Measurements from ENCODE around the gene ADGRG3. TPM values are rescaled to one million over a fixed set of nuclear protein-coding genes. Genes with fewer than 3 reads are reported as not detected.

Gene ADGRG3
- total and polyA plus RNA-seq, 2 donors (not counting 1 experiment from before 2014, with no cell fraction given) = not detected

DNA sequence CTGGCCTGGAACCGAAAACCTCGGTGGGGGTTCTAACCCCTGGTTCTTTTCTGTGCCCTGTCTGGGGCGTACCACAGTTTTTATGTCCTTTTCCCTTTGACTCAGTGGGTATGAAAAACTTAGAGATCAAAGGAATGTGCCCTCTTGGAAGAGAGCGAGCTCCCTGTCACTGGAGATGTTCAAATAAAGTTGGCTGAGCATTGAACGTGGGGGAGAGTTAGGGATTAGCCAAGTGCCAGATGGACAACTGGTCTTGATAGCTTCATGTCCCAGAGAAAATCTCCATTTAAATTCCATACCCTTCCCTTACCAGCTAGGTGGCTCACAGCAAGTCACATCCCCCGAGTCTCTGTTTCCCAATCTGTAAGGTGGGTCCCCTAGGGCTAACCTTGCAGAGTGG lies 30.1 kb upstream of the ADGRG3 start:
- Histone ChIP-seq H3K79me2 (ENCODE audit: control insufficient read depth, insufficient read depth, low read length) (no peaks in the 10 kb centered on the region), H3K4me3 (ENCODE audit: control extremely low read depth in 1 of 5, extremely low read depth in 1 of 5, insufficient read depth in 1 of 5, low read depth in 2 of 5, low read length in 4 of 5) (no peak overlapping the region), H3K4me2 (replicated peaks; ENCODE audit: low read depth, low read length, poor library complexity, severe bottlenecking) (no peak overlapping the region), H3K9me3 (ENCODE audit: control extremely low read depth in 1 of 3, control insufficient read depth in 2 of 3, insufficient read depth in 1 of 3, low read length in 2 of 3) (peaks cover 0 to 4% (median 0%) of the 10 kb centered on the region in 3 donors), H4K20me1 (ENCODE audit: control insufficient read depth, insufficient read depth, low read length, poor library complexity, severe bottlenecking) (no peaks in the 10 kb centered on the region), H2AFZ (ENCODE audit: insufficient read depth, low read depth, low read length, poor library complexity, severe bottlenecking) (no peak overlapping the region), H3K4me1 (ENCODE audit: control insufficient read depth in 2 of 2, insufficient read depth in 2 of 2, low read length in 2 of 2) (no peaks in the 10 kb centered on the region), H3K27ac (ENCODE audit: low read length in 2 of 2) (no peak overlapping the region), H3K27me3 (replicated peaks in 1 of 4; ENCODE audit: control extremely low read depth in 1 of 4, control insufficient read depth in 3 of 4, insufficient read depth in 4 of 4, low read length in 3 of 4) (peaks cover 0 to 14% (median 2%) of the 10 kb centered on the region in 4 experiments), H3K9ac (ENCODE audit: low read length) (no peak overlapping the region), H3K36me3 (replicated peaks in 1 of 2; ENCODE audit: control extremely low read depth in 1 of 2, control insufficient read depth in 1 of 2, extremely low read depth in 1 of 2, insufficient read depth in 2 of 2, low read length in 1 of 2) (no peaks in the 10 kb centered on the region)
- DNase-seq (no peak), ATAC-seq (ENCODE audit: low read depth) (no peak)
- H3K27ac Mint-ChIP-seq = no peak overlapping the region
- WGBS (ENCODE audit: insufficient coverage) = no CpG with 5 or more reads among the region's 6 CpGs
- H3K9me3 Mint-ChIP-seq (ENCODE audit: insufficient read depth) = no peaks in the 10 kb centered on the region
- ChIA-PET CTCF (interaction anchor here (1.1 to 3.6 kb wide), 2 partner anchors 11 kb away, joined by 3 to 12 read pairs; no protein-coding TSS in a partner anchor), POLR2A (no interaction called here)
- no peaks in the 10 kb centered on the region for H3K4me1 Mint-ChIP-seq
- TF ChIP-seq, protein P1, sequence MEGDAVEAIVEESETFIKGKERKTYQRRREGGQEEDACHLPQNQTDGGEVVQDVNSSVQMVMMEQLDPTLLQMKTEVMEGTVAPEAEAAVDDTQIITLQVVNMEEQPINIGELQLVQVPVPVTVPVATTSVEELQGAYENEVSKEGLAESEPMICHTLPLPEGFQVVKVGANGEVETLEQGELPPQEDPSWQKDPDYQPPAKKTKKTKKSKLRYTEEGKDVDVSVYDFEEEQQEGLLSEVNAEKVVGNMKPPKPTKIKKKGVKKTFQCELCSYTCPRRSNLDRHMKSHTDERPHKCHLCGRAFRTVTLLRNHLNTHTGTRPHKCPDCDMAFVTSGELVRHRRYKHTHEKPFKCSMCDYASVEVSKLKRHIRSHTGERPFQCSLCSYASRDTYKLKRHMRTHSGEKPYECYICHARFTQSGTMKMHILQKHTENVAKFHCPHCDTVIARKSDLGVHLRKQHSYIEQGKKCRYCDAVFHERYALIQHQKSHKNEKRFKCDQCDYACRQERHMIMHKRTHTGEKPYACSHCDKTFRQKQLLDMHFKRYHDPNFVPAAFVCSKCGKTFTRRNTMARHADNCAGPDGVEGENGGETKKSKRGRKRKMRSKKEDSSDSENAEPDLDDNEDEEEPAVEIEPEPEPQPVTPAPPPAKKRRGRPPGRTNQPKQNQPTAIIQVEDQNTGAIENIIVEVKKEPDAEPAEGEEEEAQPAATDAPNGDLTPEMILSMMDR (IDR thresholded peaks at IDR 0.05) = no peak
- H3K4me3 Mint-ChIP-seq = no peak overlapping the region
- peaks cover 15% of the 10 kb centered on the region for H3K27me3 Mint-ChIP-seq
- intact Hi-C loops (cut with micrococcal nuclease) = no loop called here

DNA sequence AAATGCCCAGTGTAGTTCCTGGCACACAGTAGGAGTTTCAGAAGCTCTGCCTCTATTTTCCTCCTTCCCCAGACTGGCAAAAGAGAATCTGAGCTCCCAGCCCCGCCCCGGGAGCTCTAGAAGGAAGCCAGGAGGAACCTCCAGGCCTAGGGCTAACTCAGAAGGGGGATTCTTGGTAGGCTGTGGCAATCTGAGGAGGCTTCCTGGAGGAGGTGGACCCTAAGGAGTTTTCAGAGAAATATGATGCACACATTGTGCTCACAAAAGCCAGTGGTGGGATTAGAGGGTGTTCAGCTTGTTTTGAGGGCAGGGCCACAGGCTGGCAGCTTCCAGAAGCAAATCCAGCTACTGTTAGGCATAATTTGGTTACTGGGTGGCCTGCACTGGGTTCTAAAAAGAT lies 29.7 kb upstream of the ADGRG3 start:
- CTCF ChIA-PET = interaction anchor here (1.1 to 3.6 kb wide), 2 partner anchors 11 kb away, joined by 3 to 12 read pairs; no protein-coding TSS in a partner anchor
- intact Hi-C loops (cut with micrococcal nuclease) = no loop called here
- Histone ChIP-seq H3K27ac (ENCODE audit: low read length in 2 of 2) (no peak overlapping the region), H3K4me1 (ENCODE audit: control insufficient read depth in 2 of 2, insufficient read depth in 2 of 2, low read length in 2 of 2) (no peaks in the 10 kb centered on the region), H2AFZ (ENCODE audit: insufficient read depth, low read depth, low read length, poor library complexity, severe bottlenecking) (no peak overlapping the region), H3K9ac (ENCODE audit: low read length) (no peak overlapping the region), H3K9me3 (ENCODE audit: control extremely low read depth in 1 of 3, control insufficient read depth in 2 of 3, insufficient read depth in 1 of 3, low read length in 2 of 3) (peaks cover 0 to 4% (median 0%) of the 10 kb centered on the region in 3 donors), H4K20me1 (ENCODE audit: control insufficient read depth, insufficient read depth, low read length, poor library complexity, severe bottlenecking) (no peaks in the 10 kb centered on the region), H3K4me2 (replicated peaks; ENCODE audit: low read depth, low read length, poor library complexity, severe bottlenecking) (no peak overlapping the region), H3K27me3 (replicated peaks in 1 of 4; ENCODE audit: control extremely low read depth in 1 of 4, control insufficient read depth in 3 of 4, insufficient read depth in 4 of 4, low read length in 3 of 4) (peaks cover 0 to 14% (median 2%) of the 10 kb centered on the region in 4 experiments), H3K79me2 (ENCODE audit: control insufficient read depth, insufficient read depth, low read length) (no peaks in the 10 kb centered on the region), H3K4me3 (ENCODE audit: control extremely low read depth in 1 of 5, extremely low read depth in 1 of 5, insufficient read depth in 1 of 5, low read depth in 2 of 5, low read length in 4 of 5) (no peak overlapping the region), H3K36me3 (replicated peaks in 1 of 2; ENCODE audit: control extremely low read depth in 1 of 2, control insufficient read depth in 1 of 2, extremely low read depth in 1 of 2, insufficient read depth in 2 of 2, low read length in 1 of 2) (no peaks in the 10 kb centered on the region)
- TF ChIP-seq, protein P1 (IDR thresholded peaks at IDR 0.05) = no peak
- TF ChIP-seq EZH2 (IDR thresholded peaks at IDR 0.05; ENCODE audit: borderline replicate concordance, insufficient read depth, low read depth, low read length, poor library complexity, severe bottlenecking) = no peak
- ATAC-seq (ENCODE audit: low read depth) (no peak), DNase-seq (no peak)
- Mint-ChIP-seq H3K27ac (no peak overlapping the region), H3K9me3 (ENCODE audit: insufficient read depth) (no peaks in the 10 kb centered on the region), H3K4me3 (no peak overlapping the region), H3K27me3 (peaks cover 15% of the 10 kb centered on the region), H3K4me1 (no peaks in the 10 kb centered on the region)
- 94% methylated on average over 2 of the region's 2 CpGs for WGBS (ENCODE audit: insufficient coverage)
- POLR2A ChIA-PET = no interaction called here
